Endothelial cell of umbilical vein (primary cell): ENCODE data around the gene SHOC2. TPM values are rescaled to one million over a fixed set of nuclear protein-coding genes. Genes with fewer than 3 reads are reported as not detected.

Experiments
- BruUV-seq: library from RNA; stranded (reverse); fragments of 400-500 nt; replicated peaks from 2 replicates; lab custom pipeline; 2021; lab: Mats Ljungman, UMichigan
- CTCF ChIA-PET: fragments of 300-600, 350-600 bp; sonication (Branson Sonifier 250); formaldehyde crosslinking; loops from one replicate; lab custom pipeline; 2021; ENCODE audit warnings: antibody characterized with exemption, inconsistent platforms; lab: Charles Lee
- POLR2A ChIA-PET: fragments of 300-600, 350-600 bp; sonication (Branson Sonifier 250); formaldehyde crosslinking; loops from one replicate; lab custom pipeline; 2021; ENCODE audit warnings: antibody characterized with exemption, inconsistent platforms; lab: Charles Lee
- DNase-seq: peaks from one replicate; pipeline ENCODE4 v3.0.0-alpha.2; 2011; ENCODE audit warnings: low read depth, low spot score
- FAIRE-seq: peaks from 2 replicates; lab custom pipeline; 2011; peaks lifted over from hg19 to GRCh38; lab: Jason Lieb, UNC
- H2AFZ ChIP-seq: 2 replicates; pipeline ENCODE4 v1.6.0; 2012; ENCODE audit warnings: low read depth, low read length, control low read depth, inconsistent platforms
- H3K27ac ChIP-seq: 2 replicates; pipeline ENCODE4 v1.5.1; 2011; ENCODE audit warnings: low read depth, mild to moderate bottlenecking, control low read depth, low read length, moderate library complexity; ENCODE audit not compliant: insufficient read depth
- H3K27me3 ChIP-seq, 2 experiments: 2 replicates each; pipeline versions ENCODE4 v1.6.0 to v1.6.1; 2011; ENCODE audit warnings: low read length in 2 of 2, mixed read lengths in 1 of 2; ENCODE audit not compliant: control insufficient read depth in 2 of 2, insufficient read depth in 2 of 2
- H3K36me3 ChIP-seq, 2 experiments: 2 replicates in 1 of 2; 3 replicates in 1 of 2; pipeline ENCODE4 v1.5.1; 2011; ENCODE audit warnings: low read length in 2 of 2, mild to moderate bottlenecking in 1 of 2, moderate library complexity in 1 of 2; ENCODE audit not compliant: control insufficient read depth in 2 of 2, insufficient read depth in 2 of 2; ENCODE audit errors: extremely low read depth in 1 of 2
- H3K4me1 ChIP-seq: 3 replicates; pipeline ENCODE4 v1.5.1; 2011; ENCODE audit warnings: mild to moderate bottlenecking, low read length; ENCODE audit not compliant: control insufficient read depth, insufficient read depth; ENCODE audit errors: extremely low read depth
- H3K4me2 ChIP-seq: 2 replicates; pipeline ENCODE4 v1.6.1; 2011; ENCODE audit warnings: low read length, control low read depth, mixed read lengths; ENCODE audit not compliant: insufficient read depth
- H3K4me3 ChIP-seq, 3 experiments: fragments of 200-600 bp in 1 of 3; sonication (generic), shearing (Covaris generic) in 1 of 3; replicated peaks in 1 of 3; 2 replicates each; pipeline ENCODE4 v1.5.1; 2011 to 2016; ENCODE audit warnings: control low read depth in 3 of 3, low read length in 3 of 3, mild to moderate bottlenecking in 2 of 3, inconsistent platforms in 1 of 3, low read depth in 1 of 3, moderate library complexity in 1 of 3; ENCODE audit not compliant: insufficient read depth in 1 of 3
- H3K79me2 ChIP-seq: 2 replicates; pipeline ENCODE4 v1.6.0; 2012; ENCODE audit warnings: low read length, inconsistent platforms; ENCODE audit not compliant: control insufficient read depth, insufficient read depth
- H3K9ac ChIP-seq: replicated peaks from 2 replicates; pipeline ENCODE3; 2011; ENCODE audit warnings: low read length, control low read depth; ENCODE audit not compliant: insufficient read depth; ENCODE audit errors: extremely low read depth
- H3K9me1 ChIP-seq: replicated peaks from 3 replicates; pipeline ENCODE4 v1.6.0; 2011; ENCODE audit warnings: mild to moderate bottlenecking, low read length; ENCODE audit not compliant: control insufficient read depth, insufficient read depth; ENCODE audit errors: extremely low read depth
- H3K9me3 ChIP-seq: replicated peaks from 2 replicates; pipeline ENCODE4 v1.5.1; 2012; ENCODE audit warnings: low read length, inconsistent platforms; ENCODE audit not compliant: control insufficient read depth, insufficient read depth
- H4K20me1 ChIP-seq: replicated peaks from 2 replicates; pipeline ENCODE3; 2011; ENCODE audit warnings: mild to moderate bottlenecking, low read length; ENCODE audit not compliant: control insufficient read depth, insufficient read depth; ENCODE audit errors: extremely low read depth
- EZH2 ChIP-seq: IDR thresholded peaks from 2 replicates; pipeline ENCODE4 v1.6.1; 2012; ENCODE audit warnings: borderline replicate concordance, low read depth, mild to moderate bottlenecking, moderate library complexity, low read length, inconsistent platforms; ENCODE audit not compliant: severe bottlenecking
- FOS ChIP-seq: IDR thresholded peaks from 2 replicates; pipeline ENCODE4 v1.6.1; 2011; ENCODE audit warnings: mild to moderate bottlenecking, low read length, moderate library complexity, borderline replicate concordance; ENCODE audit not compliant: insufficient read depth
- GATA2 ChIP-seq: IDR thresholded peaks from 2 replicates; pipeline ENCODE4 v1.7.0; 2011; ENCODE audit warnings: low read depth, mild to moderate bottlenecking, moderate library complexity, mixed read lengths, low read length; ENCODE audit not compliant: insufficient read length, insufficient read depth
- JUN ChIP-seq: IDR thresholded peaks from 2 replicates; pipeline ENCODE4 v1.6.1; 2011; ENCODE audit warnings: borderline replicate concordance, low read depth; ENCODE audit not compliant: insufficient read length, insufficient read depth
- MYC ChIP-seq: IDR thresholded peaks from one replicate; pipeline ENCODE4 v1.6.1; 2011; ENCODE audit warnings: mild to moderate bottlenecking, low read depth, low read length
- POLR2A ChIP-seq: IDR thresholded peaks from 2 replicates; pipeline ENCODE4 v1.6.1; 2012; ENCODE audit warnings: low read depth, mild to moderate bottlenecking, control low read depth, low read length
- POLR2AphosphoS5 ChIP-seq: IDR thresholded peaks from 2 replicates; pipeline ENCODE4 v1.6.1; 2012; ENCODE audit warnings: low read depth, mild to moderate bottlenecking, control low read depth, low read length, moderate library complexity; ENCODE audit not compliant: insufficient read depth
- dilution Hi-C: fragments of 300-500 bp; cut with MboI; formaldehyde crosslinking; loops from one replicate; pipeline ENCODE4 v1.15.0; 2019; ENCODE audit warnings: low sequenced_read_pairs; ENCODE audit not compliant: extremely low pct_ligation_motif_present
- intact Hi-C: fragments of 100-400 bp; cut with micrococcal nuclease; formaldehyde crosslinking; loops from one replicate; pipeline ENCODE4 v1.10.0; 2022
- polyA plus RNA-seq, 4 experiments: library from polyadenylated mRNA; depleted of rRNA in 3 of 4; stranded (reverse) in 3 of 4; unstranded in 1 of 4; fragments of >200 nt; gene quantifications; 2 replicates each; pipeline versions ENCODE4 v1.2.1 to v1.2.3, GENCODE V29; 2011 to 2012; ENCODE audit warnings: missing spikeins in 1 of 4
- total RNA-seq: library from RNA; stranded (reverse); gene quantifications from 2 replicates; pipeline ENCODE4 v1.2.3, GENCODE V29; 2021
- TF ChIP-seq, protein P1 (sequence below): IDR thresholded peaks from 2 replicates; pipeline ENCODE4 v1.6.1; 2011; ENCODE audit not compliant: insufficient read depth, insufficient read length
- TF ChIP-seq, protein P2 (sequence below), 2 donors: IDR thresholded peaks; 1 replicate in 1 of 2; 2 replicates in 1 of 2; pipeline ENCODE4 v1.5.1; 2011; ENCODE audit warnings: low read length in 2 of 2, mild to moderate bottlenecking in 2 of 2, moderate library complexity in 2 of 2, control low read depth in 1 of 2, inconsistent platforms in 1 of 2, low read depth in 1 of 2; ENCODE audit not compliant: insufficient read depth in 1 of 2; ENCODE audit errors: extremely low read depth in 1 of 2

The SHOC2 gene
- total and polyA plus RNA-seq, 2 donors (not counting 3 experiments of a cell fraction or from before 2014, with no cell fraction given) = 13.0 to 37.1 TPM

DNA sequence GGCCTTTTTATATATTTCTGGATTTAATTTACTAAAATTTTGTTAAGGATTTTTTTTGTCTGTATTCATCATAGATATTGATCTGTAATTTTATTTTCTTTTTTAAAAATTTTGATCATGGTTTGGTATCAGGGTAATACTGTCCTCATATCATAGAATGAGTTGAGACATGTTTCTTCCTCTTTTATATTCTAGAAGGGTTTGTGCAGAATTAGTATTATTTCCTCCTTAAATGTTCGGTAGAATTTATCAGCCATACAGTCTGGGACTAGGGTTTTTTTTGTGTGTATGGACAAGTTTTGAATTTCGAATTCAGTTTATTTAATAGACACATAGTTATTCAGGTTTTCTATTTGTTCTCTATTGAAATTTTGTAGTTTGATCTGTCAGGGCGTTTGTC, 54.0 kb downstream of the SHOC2 start:
- ChIA-PET POLR2A (no interaction called here), CTCF (no interaction called here)
- Histone ChIP-seq H3K9me1 (no peaks in the 10 kb centered on the region), H3K79me2 (peaks cover 56% of the 10 kb centered on the region), H3K9me3 (no peaks in the 10 kb centered on the region), H3K4me2 (no peak overlapping the region), H3K4me3 (no peak overlapping the region), H3K36me3 (no peaks in the 10 kb centered on the region), H3K27me3 (no peaks in the 10 kb centered on the region), H2AFZ (no peak overlapping the region), H3K4me1 (no peaks in the 10 kb centered on the region), H4K20me1 (no peaks in the 10 kb centered on the region), H3K9ac (no peak overlapping the region), H3K27ac (no peak overlapping the region)
- FAIRE-seq = no peak
- no peak for DNase-seq
- no TSS peak for BruUV-seq
- intact Hi-C loops (no loop called here), dilution Hi-C loops (no loop called here)
- TF ChIP-seq POLR2AphosphoS5 = no peak
- no peak for TF ChIP-seq JUN
- no peak for TF ChIP-seq POLR2A
- no peak for TF ChIP-seq GATA2
- TF ChIP-seq MYC = no peak
- TF ChIP-seq, protein P1, sequence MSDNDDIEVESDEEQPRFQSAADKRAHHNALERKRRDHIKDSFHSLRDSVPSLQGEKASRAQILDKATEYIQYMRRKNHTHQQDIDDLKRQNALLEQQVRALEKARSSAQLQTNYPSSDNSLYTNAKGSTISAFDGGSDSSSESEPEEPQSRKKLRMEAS = no peak
- TF ChIP-seq, protein P2, sequence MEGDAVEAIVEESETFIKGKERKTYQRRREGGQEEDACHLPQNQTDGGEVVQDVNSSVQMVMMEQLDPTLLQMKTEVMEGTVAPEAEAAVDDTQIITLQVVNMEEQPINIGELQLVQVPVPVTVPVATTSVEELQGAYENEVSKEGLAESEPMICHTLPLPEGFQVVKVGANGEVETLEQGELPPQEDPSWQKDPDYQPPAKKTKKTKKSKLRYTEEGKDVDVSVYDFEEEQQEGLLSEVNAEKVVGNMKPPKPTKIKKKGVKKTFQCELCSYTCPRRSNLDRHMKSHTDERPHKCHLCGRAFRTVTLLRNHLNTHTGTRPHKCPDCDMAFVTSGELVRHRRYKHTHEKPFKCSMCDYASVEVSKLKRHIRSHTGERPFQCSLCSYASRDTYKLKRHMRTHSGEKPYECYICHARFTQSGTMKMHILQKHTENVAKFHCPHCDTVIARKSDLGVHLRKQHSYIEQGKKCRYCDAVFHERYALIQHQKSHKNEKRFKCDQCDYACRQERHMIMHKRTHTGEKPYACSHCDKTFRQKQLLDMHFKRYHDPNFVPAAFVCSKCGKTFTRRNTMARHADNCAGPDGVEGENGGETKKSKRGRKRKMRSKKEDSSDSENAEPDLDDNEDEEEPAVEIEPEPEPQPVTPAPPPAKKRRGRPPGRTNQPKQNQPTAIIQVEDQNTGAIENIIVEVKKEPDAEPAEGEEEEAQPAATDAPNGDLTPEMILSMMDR (IDR thresholded peaks at IDR 0.05; ENCODE audit: extremely low read depth in 1 of 2, insufficient read depth in 1 of 2, low read depth in 1 of 2, low read length in 2 of 2) = no peak
- no peak for TF ChIP-seq FOS
- no peak for TF ChIP-seq EZH2
